ENCODE results near the gene SH3BP1.
"Not testable (repeated sequence)": the region's sequence is repeated elsewhere in the genome, so short reads cannot be mapped to it uniquely, and the experiment has no call there.

DNA sequence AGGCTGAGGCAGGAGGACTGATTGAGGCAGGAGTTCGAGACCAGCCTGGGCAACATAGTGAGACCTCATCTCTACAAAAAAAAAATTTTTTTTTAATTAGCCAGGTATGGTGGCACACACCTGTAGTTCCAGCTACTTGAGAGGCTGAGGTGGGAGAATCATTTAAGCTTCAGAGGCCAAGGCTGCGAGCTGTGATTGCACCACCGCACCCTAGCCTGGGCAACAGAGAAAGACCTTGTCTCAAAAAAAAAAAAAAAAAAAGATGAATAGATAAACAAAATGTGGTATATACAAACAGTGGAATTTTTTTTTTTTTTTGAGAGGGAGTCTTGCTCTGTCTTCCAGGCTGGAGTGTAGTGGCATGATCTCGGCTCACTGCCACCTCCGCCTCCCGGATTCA is 48.4 kb upstream of the SH3BP1 start:
- TF ChIP-seq ZNF24 (IDR thresholded peaks at IDR 0.05); TARDBP (CRISPR knock-in tag; IDR thresholded peaks at IDR 0.05); MAFK (conservative IDR thresholded peaks at IDR 0.05 in 1 of 2, IDR thresholded peaks at IDR 0.05 in 1 of 2; ENCODE audit: low read length in 2 of 2); HDAC2 (CRISPR knock-in tag; IDR thresholded peaks at IDR 0.05): not testable (repeated sequence)

All from HepG2 (cell line).